AG10803 (cell line): ENCODE results near the gene ACO1.

Experiments used
- DNase-seq: peaks from one replicate; pipeline ENCODE4 v3.0.0; 2010; ENCODE audit warnings: low read depth
- H3K4me3 ChIP-seq: 2 replicates; pipeline ENCODE4 v1.5.1; 2011; ENCODE audit warnings: mild to moderate bottlenecking, low read length, control low read depth
- CTCF ChIP-seq: conservative IDR thresholded peaks from 2 replicates; pipeline ENCODE4 v1.5.1; 2011; ENCODE audit warnings: mild to moderate bottlenecking, low read length, control low read depth, inconsistent platforms

The ACO1 gene

GRCh38 chr9:32419921-32420320 lies 35.5 kb downstream of the ACO1 start:
- no peak overlapping the region for H3K4me3 ChIP-seq
- DNase-seq, result no peak
- TF ChIP-seq CTCF, result no peak

GRCh38 chr9:32422237-32422806 lies 37.9 kb downstream of the ACO1 start:
- no peak for DNase-seq
- TF ChIP-seq CTCF, result no peak
- H3K4me3 ChIP-seq, result no peak overlapping the region

- no peak overlapping the region for H3K4me3 ChIP-seq
- no peak for TF ChIP-seq CTCF
- peak; percentile 40 for DNase-seq
Measured at GRCh38 chr9:32423371-32423770, 38.9 kb downstream of the ACO1 start.

- H3K4me3 ChIP-seq, result no peak overlapping the region
- no peak for TF ChIP-seq CTCF
- DNase-seq, result no peak
Measured at GRCh38 chr9:32424616-32425015, 40.2 kb downstream of the ACO1 start.

- peak; percentile 53 for DNase-seq
- H3K4me3 ChIP-seq, result no peak overlapping the region
- TF ChIP-seq CTCF, result no peak
Measured at GRCh38 chr9:32426278-32426939, 42.0 kb downstream of the ACO1 start.

- no peak overlapping the region for H3K4me3 ChIP-seq
- no peak for DNase-seq
- TF ChIP-seq CTCF, result no peak
Measured at GRCh38 chr9:32427111-32427873, 42.8 kb downstream of the ACO1 start.

GRCh38 chr9:32430720-32431119 lies 46.3 kb downstream of the ACO1 start:
- H3K4me3 ChIP-seq, result no peak overlapping the region
- no peak for TF ChIP-seq CTCF
- peak; percentile 66 for DNase-seq
